Fibroblast of skin of scalp (primary cell): Measurements from ENCODE around the gene DIPK1A.

Experiments used
- DNase-seq: peaks from one replicate; pipeline ENCODE4 v3.0.0-alpha.2; 2013

DIPK1A gene

GRCh38 chr1:92838519-92838918, 122.7 kb downstream of the DIPK1A start:
- DNase-seq, result no peak

GRCh38 chr1:92837062-92837461, 124.2 kb downstream of the DIPK1A start:
- no peak for DNase-seq

- no peak for DNase-seq
Measured at GRCh38 chr1:92834617-92835016, 126.6 kb downstream of the DIPK1A start.

- no peak for DNase-seq
Measured at GRCh38 chr1:92833840-92834239, 127.4 kb downstream of the DIPK1A start.

- DNase-seq, result peak; percentile 12
Measured at GRCh38 chr1:92832537-92833114, 128.6 kb downstream of the DIPK1A start.

- peak; percentile 98 for DNase-seq
Measured at GRCh38 chr1:92831762-92832536, 129.3 kb downstream of the DIPK1A start, which contains the start of gene RPL5. RPL5 (plus strand) TSS chr1:92832040; CDS start chr1:92832115, 75 bp downstream.

GRCh38 chr1:92831368-92831761, 129.9 kb downstream of the DIPK1A start:
- no peak for DNase-seq

GRCh38 chr1:92826792-92827191, 134.5 kb downstream of the DIPK1A start:
- DNase-seq, result no peak

- peak; percentile 26 for DNase-seq
Measured at GRCh38 chr1:92822879-92823278, 138.4 kb downstream of the DIPK1A start.

GRCh38 chr1:92820551-92820950, 140.7 kb downstream of the DIPK1A start:
- DNase-seq, result no peak

- peak; percentile 27 for DNase-seq
Measured at GRCh38 chr1:92820024-92820423, 141.2 kb downstream of the DIPK1A start.

GRCh38 chr1:92817986-92818764, 143.1 kb downstream of the DIPK1A start:
- peak; percentile 27 for DNase-seq

- DNase-seq, result no peak
Measured at GRCh38 chr1:92817137-92817697, 144.0 kb downstream of the DIPK1A start.

- DNase-seq, result no peak
Measured at GRCh38 chr1:92816732-92817131, 144.5 kb downstream of the DIPK1A start.

GRCh38 chr1:92808381-92808780, 152.9 kb downstream of the DIPK1A start:
- no peak for DNase-seq

- no peak for DNase-seq
Measured at GRCh38 chr1:92805216-92805615, 156.0 kb downstream of the DIPK1A start.

GRCh38 chr1:92804721-92805201, 156.5 kb downstream of the DIPK1A start:
- peak; percentile 90 for DNase-seq

- no peak for DNase-seq
Measured at GRCh38 chr1:92803140-92803887, 157.9 kb downstream of the DIPK1A start.

- peak; percentile 47 for DNase-seq
Measured at GRCh38 chr1:92797961-92798360, 163.3 kb downstream of the DIPK1A start.

GRCh38 chr1:92797297-92797696, 164.0 kb downstream of the DIPK1A start:
- no peak for DNase-seq

GRCh38 chr1:92795166-92795565, 166.1 kb downstream of the DIPK1A start:
- peak; percentile 78 for DNase-seq

GRCh38 chr1:92792340-92792782, 168.9 kb downstream of the DIPK1A start:
- no peak for DNase-seq
